DOHH2 (cell line): ENCODE results near the gene TLE7.

ENCODE experiments used
- H3F3A ChIP-seq: fragments of 200-600 bp; sonication (generic), shearing (Covaris generic); 2 replicates; pipeline ENCODE4 v1.6.0; 2016; ENCODE audit warnings: antibody characterized with exemption, mild to moderate bottlenecking; ENCODE audit not compliant: control insufficient read depth, insufficient read depth
- H3K27ac ChIP-seq: fragments of 200-600 bp; sonication (generic); 2 replicates; pipeline ENCODE4 v1.5.1; 2014; ENCODE audit warnings: low read depth, mild to moderate bottlenecking, low read length, moderate library complexity
- H3K27me3 ChIP-seq: fragments of 200-600 bp; sonication (generic); 2 replicates; pipeline ENCODE4 v1.6.1; 2014; ENCODE audit warnings: mild to moderate bottlenecking, low read length, mixed read lengths; ENCODE audit not compliant: control insufficient read depth
- H3K36me3 ChIP-seq: fragments of 200-600 bp; sonication (generic); 2 replicates; pipeline ENCODE4 v1.6.1; 2014; ENCODE audit warnings: mild to moderate bottlenecking, low read length, moderate library complexity, mixed read lengths; ENCODE audit not compliant: control insufficient read depth
- H3K4me1 ChIP-seq: fragments of 200-600 bp; sonication (generic); 2 replicates; pipeline ENCODE4 v1.6.1; 2014; ENCODE audit warnings: mild to moderate bottlenecking, low read length, mixed read lengths; ENCODE audit not compliant: control insufficient read depth
- H3K4me2 ChIP-seq: fragments of 200-600 bp; sonication (generic); 2 replicates; pipeline ENCODE4 v1.6.0; 2014; ENCODE audit warnings: mild to moderate bottlenecking, low read length, moderate library complexity
- H3K4me3 ChIP-seq: fragments of 200-600 bp; sonication (generic); 2 replicates; pipeline ENCODE4 v1.5.1; 2014; ENCODE audit warnings: mild to moderate bottlenecking, low read length, mixed read lengths
- H3K79me2 ChIP-seq: fragments of 200-600 bp; sonication (generic); 2 replicates; pipeline ENCODE4 v1.6.1; 2014; ENCODE audit warnings: mild to moderate bottlenecking, low read length, mixed read lengths; ENCODE audit not compliant: control insufficient read depth
- H3K9me2 ChIP-seq: fragments of 200-600 bp; sonication (generic); replicated peaks from 2 replicates; pipeline ENCODE4 v1.6.1; 2014; ENCODE audit warnings: mild to moderate bottlenecking, low read length, mixed read lengths; ENCODE audit not compliant: control insufficient read depth
- H3K9me3 ChIP-seq: fragments of 200-600 bp; sonication (generic); 2 replicates; pipeline ENCODE4 v1.6.1; 2014; ENCODE audit warnings: antibody characterized with exemption, low read length, mixed read lengths; ENCODE audit not compliant: control insufficient read depth, insufficient read depth
- H4K20me1 ChIP-seq: fragments of 200-600 bp; sonication (generic); 2 replicates; pipeline ENCODE4 v1.6.0; 2014; ENCODE audit warnings: low read depth, mild to moderate bottlenecking, antibody characterized with exemption, low read length, moderate library complexity; ENCODE audit not compliant: control insufficient read depth, insufficient read depth
- EZH2phosphoT487 ChIP-seq: fragments of 200-600 bp; sonication (generic); IDR thresholded peaks from 2 replicates; pipeline ENCODE4 v1.6.1; 2017; ENCODE audit warnings: borderline replicate concordance, mild to moderate bottlenecking, antibody characterized with exemption, low read length, moderate library complexity, mixed read lengths
- TF ChIP-seq, protein P1 (sequence below): fragments of 200-600 bp; sonication (generic); IDR thresholded peaks from one replicate; pipeline ENCODE4 v1.5.1; 2014; ENCODE audit warnings: antibody characterized with exemption, mild to moderate bottlenecking, low read depth, low read length; ENCODE audit not compliant: poor library complexity, severe bottlenecking

TLE7 gene

DNA sequence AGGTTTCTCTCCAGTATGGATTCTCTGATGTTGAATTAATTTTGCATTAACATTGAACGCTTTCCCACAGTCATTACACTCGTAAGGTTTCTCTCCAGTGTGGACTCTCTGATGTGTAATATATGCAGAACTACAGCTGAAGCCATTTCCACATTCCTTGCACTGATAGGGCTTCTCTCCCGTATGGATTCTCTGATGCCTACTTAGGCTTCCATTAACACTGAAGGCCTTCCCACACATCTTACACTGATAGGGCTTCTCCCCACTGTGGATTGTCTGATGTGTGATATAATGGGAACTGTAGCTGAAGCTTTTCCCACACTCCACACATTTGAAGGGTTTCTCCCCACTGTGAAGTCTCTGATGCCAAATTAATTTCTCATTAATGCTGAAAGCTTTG is 7.2 kb upstream of the TLE7 start:
- Histone ChIP-seq H3K27me3 (no peaks in the 10 kb centered on the region), H3K9me3 (peaks cover 37% of the 10 kb centered on the region), H3K79me2 (no peaks in the 10 kb centered on the region), H3K4me1 (no peaks in the 10 kb centered on the region), H3F3A (no peaks in the 10 kb centered on the region), H3K4me2 (no peak overlapping the region), H3K27ac (no peak overlapping the region), H4K20me1 (no peaks in the 10 kb centered on the region), H3K36me3 (peaks cover 64% of the 10 kb centered on the region), H3K9me2 (no peaks in the 10 kb centered on the region), H3K4me3 (no peak overlapping the region)
- TF ChIP-seq, protein P1, sequence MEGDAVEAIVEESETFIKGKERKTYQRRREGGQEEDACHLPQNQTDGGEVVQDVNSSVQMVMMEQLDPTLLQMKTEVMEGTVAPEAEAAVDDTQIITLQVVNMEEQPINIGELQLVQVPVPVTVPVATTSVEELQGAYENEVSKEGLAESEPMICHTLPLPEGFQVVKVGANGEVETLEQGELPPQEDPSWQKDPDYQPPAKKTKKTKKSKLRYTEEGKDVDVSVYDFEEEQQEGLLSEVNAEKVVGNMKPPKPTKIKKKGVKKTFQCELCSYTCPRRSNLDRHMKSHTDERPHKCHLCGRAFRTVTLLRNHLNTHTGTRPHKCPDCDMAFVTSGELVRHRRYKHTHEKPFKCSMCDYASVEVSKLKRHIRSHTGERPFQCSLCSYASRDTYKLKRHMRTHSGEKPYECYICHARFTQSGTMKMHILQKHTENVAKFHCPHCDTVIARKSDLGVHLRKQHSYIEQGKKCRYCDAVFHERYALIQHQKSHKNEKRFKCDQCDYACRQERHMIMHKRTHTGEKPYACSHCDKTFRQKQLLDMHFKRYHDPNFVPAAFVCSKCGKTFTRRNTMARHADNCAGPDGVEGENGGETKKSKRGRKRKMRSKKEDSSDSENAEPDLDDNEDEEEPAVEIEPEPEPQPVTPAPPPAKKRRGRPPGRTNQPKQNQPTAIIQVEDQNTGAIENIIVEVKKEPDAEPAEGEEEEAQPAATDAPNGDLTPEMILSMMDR = no peak
- TF ChIP-seq EZH2phosphoT487 = no peak

DNA sequence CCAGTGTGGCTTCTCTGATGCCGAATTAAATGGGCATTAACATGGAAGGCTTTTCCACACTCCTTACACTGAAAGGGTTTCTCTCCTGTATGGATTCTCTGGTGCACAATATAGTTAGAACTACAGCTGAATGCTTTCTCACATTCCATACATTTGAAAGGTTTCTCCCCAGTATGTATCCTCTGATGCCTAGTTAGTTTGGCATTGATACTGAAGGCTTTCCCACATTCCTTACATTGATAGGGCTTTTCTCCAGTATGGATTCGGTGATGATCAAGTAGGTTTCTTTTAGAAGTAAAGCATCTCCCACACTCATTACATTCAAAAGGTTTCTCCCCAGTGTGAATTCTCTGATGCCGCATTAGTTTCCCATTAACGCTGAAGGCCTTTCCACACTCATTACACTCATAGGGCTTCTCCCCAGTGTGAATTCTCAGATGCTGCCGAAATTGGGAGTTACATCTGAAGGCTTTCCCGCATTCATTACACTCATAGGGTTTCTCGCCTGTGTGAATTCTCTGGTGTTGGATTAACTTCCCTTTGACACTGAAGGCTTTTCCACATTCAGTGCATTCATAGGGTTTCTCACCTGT is 6.5 kb upstream of the TLE7 start:
- H3K4me3 ChIP-seq = no peak overlapping the region
- peaks cover 57% of the 10 kb centered on the region for H3K36me3 ChIP-seq
- no peak overlapping the region for H3K4me2 ChIP-seq
- H3K4me1 ChIP-seq = no peaks in the 10 kb centered on the region
- no peak overlapping the region for H3K27ac ChIP-seq
- H4K20me1 ChIP-seq = no peaks in the 10 kb centered on the region
- H3K27me3 ChIP-seq = no peaks in the 10 kb centered on the region
- no peaks in the 10 kb centered on the region for H3K79me2 ChIP-seq
- H3F3A ChIP-seq = no peaks in the 10 kb centered on the region
- H3K9me3 ChIP-seq = peaks cover 37% of the 10 kb centered on the region
- H3K9me2 ChIP-seq = no peaks in the 10 kb centered on the region
- TF ChIP-seq EZH2phosphoT487 = no peak
- TF ChIP-seq, protein P1 = no peak

DNA sequence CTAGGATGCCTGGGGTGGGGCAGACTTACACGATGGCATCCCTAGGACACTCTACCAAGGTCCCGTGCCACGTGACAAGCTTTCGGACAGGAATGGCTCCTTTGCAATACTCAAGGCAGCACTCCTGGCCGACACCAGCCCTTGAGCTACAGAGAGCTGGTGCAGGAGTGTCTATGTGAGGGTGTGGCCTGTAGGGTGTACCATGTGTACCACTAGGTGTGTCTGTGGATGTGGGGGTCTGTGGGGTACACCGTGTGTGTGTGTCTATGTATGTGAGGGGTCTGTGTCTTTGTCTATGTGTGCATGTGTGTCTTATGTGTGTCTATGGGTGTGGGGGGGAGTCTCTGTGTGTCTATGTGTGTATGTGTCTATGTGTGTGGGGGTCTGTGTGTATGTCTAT is 1.9 kb upstream of the TLE7 start:
- H3K4me3 ChIP-seq = no peak overlapping the region
- H3K4me1 ChIP-seq = no peaks in the 10 kb centered on the region
- no peaks in the 10 kb centered on the region for H3K27me3 ChIP-seq
- peaks cover 11% of the 10 kb centered on the region for H3K36me3 ChIP-seq
- no peaks in the 10 kb centered on the region for H3K9me2 ChIP-seq
- no peaks in the 10 kb centered on the region for H4K20me1 ChIP-seq
- H3K79me2 ChIP-seq = no peaks in the 10 kb centered on the region
- no peak overlapping the region for H3K27ac ChIP-seq
- TF ChIP-seq EZH2phosphoT487 = no peak
- TF ChIP-seq, protein P1 = no peak
- H3K4me2 ChIP-seq = no peak overlapping the region
- no peaks in the 10 kb centered on the region for H3F3A ChIP-seq
- peaks cover 15% of the 10 kb centered on the region for H3K9me3 ChIP-seq
